ENCODE data around the gene EXOC3L4. TPM values are rescaled to one million over a fixed set of nuclear protein-coding genes. Genes with fewer than 3 reads are reported as not detected.

EXOC3L4 gene
- total RNA-seq, 1 donor from 2014 or later = not detected

DNA sequence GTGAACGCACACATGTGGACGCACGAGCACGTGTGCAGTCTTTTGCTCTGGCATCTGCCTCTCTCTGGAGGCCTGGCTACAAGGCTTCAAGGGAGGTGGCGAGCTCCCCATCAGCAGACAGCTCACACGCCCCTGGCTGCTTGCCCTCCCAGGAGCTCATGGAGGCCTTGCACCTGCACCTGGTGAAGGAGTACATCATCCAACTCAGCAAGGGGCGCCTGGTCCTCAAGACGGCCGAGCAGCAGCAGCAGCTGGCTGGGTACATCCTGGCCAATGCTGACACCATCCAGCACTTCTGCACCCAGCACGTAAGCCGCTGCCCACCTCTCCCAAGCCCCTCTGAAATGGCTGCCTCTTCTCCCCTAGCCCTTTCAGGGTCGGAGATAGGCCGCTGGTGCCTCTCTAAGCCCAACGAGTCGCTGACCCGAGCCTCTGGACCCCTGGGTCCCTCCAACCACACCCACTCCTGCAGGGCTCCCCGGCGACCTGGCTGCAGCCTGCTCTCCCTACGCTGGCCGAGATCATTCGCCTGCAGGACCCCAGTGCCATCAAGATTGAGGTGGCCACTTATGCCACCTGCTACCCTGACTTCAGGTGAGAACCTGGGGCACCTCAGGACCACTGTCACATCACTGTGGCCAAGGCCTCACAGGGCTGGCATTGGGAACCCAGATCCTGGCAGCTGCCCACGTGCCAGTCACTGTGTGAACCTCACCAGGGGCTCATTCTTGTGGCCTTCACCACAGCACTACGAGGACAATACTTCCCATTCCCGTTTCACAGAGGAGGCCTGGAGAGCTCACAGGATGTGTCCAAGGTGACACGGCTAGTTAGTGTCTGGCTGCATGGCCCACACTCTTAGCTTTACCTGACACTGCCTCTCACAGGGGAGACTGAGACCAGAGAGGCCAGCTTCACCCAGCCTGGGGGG, 39.0 kb downstream of the EXOC3L4 start:
- no peaks in the 10 kb centered on the region for H3K4me1 Mint-ChIP-seq
- ChIA-PET POLR2A (no interaction called here), CTCF (no interaction called here)
- H3K4me3 Mint-ChIP-seq = no peak overlapping the region
- no peaks in the 10 kb centered on the region for H3K9me3 Mint-ChIP-seq
- intact Hi-C loops (cut with micrococcal nuclease) = no loop called here
- DNase-seq (no peak), ATAC-seq (ENCODE audit: low read depth) (no peak)
- no peak overlapping the region for H3K27ac Mint-ChIP-seq
- H3K27me3 Mint-ChIP-seq = peaks cover 6% of the 10 kb centered on the region
- no peak for TF ChIP-seq CTCF (IDR thresholded peaks at IDR 0.05)
- H3K36me3 Mint-ChIP-seq (ENCODE audit: low read depth) = no peaks in the 10 kb centered on the region

DNA sequence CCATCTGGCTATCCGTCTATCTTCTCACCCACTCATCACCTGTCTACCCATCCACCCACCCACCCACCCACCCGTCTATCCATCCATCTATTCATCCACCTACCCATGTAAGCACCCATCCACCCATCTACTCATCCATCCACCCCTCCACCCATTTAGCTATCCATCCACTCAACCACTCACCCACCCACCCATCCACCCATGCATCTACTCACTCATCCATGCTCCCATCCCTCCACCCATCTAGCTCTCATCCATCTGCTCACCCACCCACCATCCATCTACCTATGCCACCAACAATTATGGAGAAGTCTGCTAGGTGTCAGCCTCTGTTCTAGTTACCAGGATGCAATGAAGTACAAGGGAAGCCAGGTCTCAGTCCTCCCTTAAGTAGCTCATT, 39.9 kb downstream of the EXOC3L4 start:
- DNase-seq = no peak
- no peak overlapping the region for H3K4me3 Mint-ChIP-seq
- no peaks in the 10 kb centered on the region for H3K4me1 Mint-ChIP-seq
- no peak overlapping the region for H3K27ac Mint-ChIP-seq
- no peak for TF ChIP-seq CTCF (IDR thresholded peaks at IDR 0.05)
- H3K36me3 Mint-ChIP-seq (ENCODE audit: low read depth) = no peaks in the 10 kb centered on the region
- ChIA-PET CTCF (no interaction called here), POLR2A (interaction anchor here (0.7 kb wide), 1 partner anchor 1203 kb away, joined by 4 read pairs; no protein-coding TSS in a partner anchor)
- intact Hi-C loops (cut with micrococcal nuclease) = no loop called here
- peaks cover 6% of the 10 kb centered on the region for H3K27me3 Mint-ChIP-seq
- no peaks in the 10 kb centered on the region for H3K9me3 Mint-ChIP-seq
- no peak for ATAC-seq (ENCODE audit: low read depth)

DNA sequence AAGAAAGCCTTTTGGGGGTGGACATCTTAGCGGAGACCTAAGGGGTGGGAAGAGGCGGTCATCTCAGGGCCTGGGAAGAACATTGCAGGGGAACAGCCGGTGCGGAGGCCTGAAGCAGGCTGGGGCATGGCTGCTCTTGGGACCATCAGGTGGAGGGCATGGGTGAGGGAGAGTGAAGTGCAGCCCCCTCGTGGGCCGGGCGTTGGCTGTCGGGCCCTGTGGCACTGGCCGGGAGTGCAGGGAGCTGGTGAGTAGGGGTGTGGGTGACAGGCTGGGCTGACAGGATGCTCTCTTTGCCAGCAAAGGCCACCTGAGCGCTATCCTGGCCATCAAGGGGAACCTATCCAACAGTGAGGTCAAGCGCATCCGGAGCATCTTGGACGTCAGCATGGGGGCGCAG, 40.4 kb downstream of the EXOC3L4 start:
- TF ChIP-seq CTCF (IDR thresholded peaks at IDR 0.05) = no peak
- Mint-ChIP-seq H3K36me3 (ENCODE audit: low read depth) (no peaks in the 10 kb centered on the region), H3K27ac (no peak overlapping the region)

GRCh38 chr14:103135333-103136260, 41.1 kb downstream of the EXOC3L4 start:
- Mint-ChIP-seq H3K27ac (no peak overlapping the region), H3K36me3 (ENCODE audit: low read depth) (no peaks in the 10 kb centered on the region), H3K27me3 (peaks cover 6% of the 10 kb centered on the region), H3K4me1 (peaks cover 4% of the 10 kb centered on the region), H3K9me3 (peaks cover 2% of the 10 kb centered on the region), H3K4me3 (no peak overlapping the region)
- DNase-seq = no peak
- TF ChIP-seq CTCF (IDR thresholded peaks at IDR 0.05) = no peak
- POLR2A ChIA-PET = no interaction called here
- intact Hi-C loops (cut with micrococcal nuclease) = no loop called here
- CTCF ChIA-PET = interaction anchor here (1.1 kb wide), 1 partner anchor 31 kb away, joined by 4 read pairs; no protein-coding TSS in a partner anchor
- no peak for ATAC-seq (ENCODE audit: low read depth)

More for the DNA sequence above, 40.4 kb downstream of the EXOC3L4 start:
- POLR2A ChIA-PET = interaction anchor here (0.7 kb wide), 1 partner anchor 1204 kb away, joined by 4 read pairs; no protein-coding TSS in a partner anchor
- CTCF ChIA-PET = interaction anchor here (1.1 kb wide), 1 partner anchor 30 kb away, joined by 4 read pairs; no protein-coding TSS in a partner anchor
- Mint-ChIP-seq H3K9me3 (no peaks in the 10 kb centered on the region), H3K4me3 (no peak overlapping the region), H3K4me1 (no peaks in the 10 kb centered on the region), H3K27me3 (peaks cover 6% of the 10 kb centered on the region)
- ATAC-seq (ENCODE audit: low read depth) = no peak
- DNase-seq = no peak
- intact Hi-C loops (cut with micrococcal nuclease) = no loop called here
